ENCODE measurements around the gene C9orf85.
"Not testable (repeated sequence)": the region's sequence is repeated elsewhere in the genome, so short reads cannot be mapped to it uniquely, and the experiment has no call there.

Gene C9orf85

GRCh38 chr9:71911061-71911907 is at the start of gene C9orf85, which contains the start of gene ABHD17B:
Gene C9orf85 (plus strand): TSS chr9:71911639. CDS start chr9:71911735, 96 bp downstream.
Gene ABHD17B (minus strand): TSS chr9:71911193. CDS start chr9:71875080, 36,113 bp downstream.
- DNase-seq, result peak; percentile 99

- peak; percentile 44 for DNase-seq
These were observed 47.8 kb upstream of the C9orf85 start for GRCh38 chr9:71863631-71864030.

- no peak for DNase-seq
These were observed 36.1 kb upstream of the C9orf85 start for GRCh38 chr9:71875345-71875744.

GRCh38 chr9:71876106-71876505 is 35.3 kb upstream of the C9orf85 start:
- no peak for DNase-seq

GRCh38 chr9:71876829-71877228 is 34.6 kb upstream of the C9orf85 start:
- DNase-seq, result no peak

GRCh38 chr9:71878327-71879274 is 32.8 kb upstream of the C9orf85 start:
- no peak for DNase-seq

- DNase-seq, result no peak
These were observed 31.7 kb upstream of the C9orf85 start for GRCh38 chr9:71879644-71880174.

- no peak for DNase-seq
These were observed 27.4 kb upstream of the C9orf85 start for GRCh38 chr9:71884005-71884404.

GRCh38 chr9:71885467-71885866 is 26.0 kb upstream of the C9orf85 start:
- DNase-seq, result no peak

- DNase-seq, result no peak
These were observed 25.4 kb upstream of the C9orf85 start for GRCh38 chr9:71886015-71886414.

- DNase-seq, result no peak
These were observed 24.9 kb upstream of the C9orf85 start for GRCh38 chr9:71886541-71886940.

GRCh38 chr9:71887362-71887761 is 24.1 kb upstream of the C9orf85 start:
- no peak for DNase-seq

- DNase-seq, result no peak
These were observed 21.3 kb upstream of the C9orf85 start for GRCh38 chr9:71890042-71890679.

GRCh38 chr9:71891557-71892189 is 19.8 kb upstream of the C9orf85 start:
- DNase-seq, result no peak

- DNase-seq, result no peak
These were observed 16.3 kb upstream of the C9orf85 start for GRCh38 chr9:71895117-71895516.

- no peak for DNase-seq
These were observed 15.5 kb upstream of the C9orf85 start for GRCh38 chr9:71895955-71896354.

- no peak for DNase-seq
These were observed 14.7 kb upstream of the C9orf85 start for GRCh38 chr9:71896761-71897160.

GRCh38 chr9:71897577-71897976 is 13.9 kb upstream of the C9orf85 start:
- DNase-seq, result no peak

GRCh38 chr9:71898756-71899155 is 12.7 kb upstream of the C9orf85 start:
- not testable (repeated sequence) for DNase-seq

- no peak for DNase-seq
These were observed 9.5 kb upstream of the C9orf85 start for GRCh38 chr9:71901695-71902597.

- no peak for DNase-seq
These were observed 7.4 kb upstream of the C9orf85 start for GRCh38 chr9:71904076-71904475.

All from fibroblast of skin of right quadriceps (primary cell).